Liver (tissue), 9 donors: ENCODE data around the gene BICDL1. TPM values are rescaled to one million over a fixed set of nuclear protein-coding genes. Genes with fewer than 3 reads are reported as not detected.
A peak's percentile ranks its signal among the peaks of the same experiment; 100 is the strongest.

Source experiments
- DNase-seq: peaks from one replicate; pipeline ENCODE4 v3.0.0-alpha.2; 2017; ENCODE audit warnings: low spot score
- H3K27ac ChIP-seq, 2 donors: one replicate each; pipeline ENCODE4 v1.7.0; 2013; ENCODE audit warnings: inconsistent platforms in 2 of 2, low read length in 2 of 2, control low read depth in 1 of 2, low read depth in 1 of 2, mild to moderate bottlenecking in 1 of 2
- H3K27me3 ChIP-seq, 4 donors: one replicate each; pipeline versions ENCODE4 v1.6.1 to v1.7.0; 2013; ENCODE audit warnings: low read length in 3 of 4, inconsistent platforms in 1 of 4, mild to moderate bottlenecking in 1 of 4, moderate library complexity in 1 of 4; ENCODE audit not compliant: control insufficient read depth in 4 of 4, insufficient read depth in 4 of 4
- H3K36me3 ChIP-seq, 4 donors: one replicate each; pipeline versions ENCODE4 v1.6.1 to v1.7.0; 2013; ENCODE audit warnings: low read length in 3 of 4, mild to moderate bottlenecking in 3 of 4, low read depth in 1 of 4, moderate library complexity in 1 of 4; ENCODE audit not compliant: control insufficient read depth in 4 of 4, insufficient read depth in 3 of 4
- H3K4me1 ChIP-seq, 4 donors: one replicate each; pipeline versions ENCODE4 v1.6.1 to v1.7.0; 2013; ENCODE audit warnings: low read length in 3 of 4, mild to moderate bottlenecking in 3 of 4, moderate library complexity in 1 of 4; ENCODE audit not compliant: control insufficient read depth in 4 of 4, insufficient read depth in 4 of 4
- H3K4me3 ChIP-seq, 3 donors: one replicate each; pipeline versions ENCODE4 v1.6.1 to v1.7.0; 2013; ENCODE audit warnings: low read length in 3 of 3, control low read depth in 1 of 3, low read depth in 1 of 3, mild to moderate bottlenecking in 1 of 3
- H3K9ac ChIP-seq, 2 donors: one replicate each; pipeline ENCODE4 v1.7.0; 2013; ENCODE audit warnings: low read length in 2 of 2, mild to moderate bottlenecking in 2 of 2, moderate library complexity in 2 of 2, control low read depth in 1 of 2, low read depth in 1 of 2
- H3K9me3 ChIP-seq, 4 donors: one replicate each; pipeline versions ENCODE4 v1.6.1 to v1.7.0; 2013; ENCODE audit warnings: low read length in 3 of 4; ENCODE audit not compliant: control insufficient read depth in 4 of 4
- CTCF ChIP-seq: fragments of 150-350 bp; IDR thresholded peaks from 2 replicates; pipeline ENCODE4 v1.5.1; 2017; ENCODE audit warnings: improper control_type of control experiment, low read depth, low read length; ENCODE audit not compliant: missing input control
- FOXA1 ChIP-seq: IDR thresholded peaks from 2 replicates; pipeline ENCODE4 v1.6.1; 2016; ENCODE audit warnings: antibody characterized with exemption
- FOXA2 ChIP-seq: IDR thresholded peaks from 2 replicates; pipeline ENCODE4 v1.6.1; 2016; ENCODE audit warnings: antibody characterized with exemption
- GABPA ChIP-seq, 2 donors: IDR thresholded peaks in 1 of 2; conservative IDR thresholded peaks in 1 of 2; 2 replicates each; pipeline ENCODE4 v1.6.1; 2016; ENCODE audit warnings: antibody characterized with exemption in 2 of 2, mild to moderate bottlenecking in 1 of 2, moderate library complexity in 1 of 2
- HNF4A ChIP-seq, 2 donors: conservative IDR thresholded peaks; 2 replicates each; pipeline ENCODE4 v1.6.1; 2016; ENCODE audit warnings: antibody characterized with exemption in 2 of 2, mild to moderate bottlenecking in 2 of 2
- REST ChIP-seq: IDR thresholded peaks from 2 replicates; pipeline ENCODE4 v1.6.1; 2016; ENCODE audit warnings: antibody characterized with exemption, mild to moderate bottlenecking
- RXRA ChIP-seq, 2 donors: IDR thresholded peaks; 2 replicates each; pipeline ENCODE4 v1.6.1; 2017 to 2018; ENCODE audit warnings: antibody characterized with exemption in 2 of 2, mild to moderate bottlenecking in 1 of 2
- SP1 ChIP-seq: IDR thresholded peaks from 2 replicates; pipeline ENCODE4 v1.6.1; 2018; ENCODE audit warnings: antibody characterized with exemption, mild to moderate bottlenecking
- TAF1 ChIP-seq: conservative IDR thresholded peaks from 2 replicates; pipeline ENCODE4 v1.6.1; 2016; ENCODE audit warnings: antibody characterized with exemption, mild to moderate bottlenecking
- YY1 ChIP-seq: IDR thresholded peaks from 2 replicates; pipeline ENCODE4 v1.6.1; 2016; ENCODE audit warnings: antibody characterized with exemption, mild to moderate bottlenecking
- WGBS: extraction: QIAGEN DNeasy Blood & Tissue Kit; methylation state at CpG from one replicate; pipeline ENCODE4 v1.1.7; 2013; 5-methylcytosine and 5-hydroxymethylcytosine counted together
- polyA plus RNA-seq, 2 donors: library from polyadenylated mRNA; stranded (reverse) in 1 of 2; unstranded in 1 of 2; fragments of 200-250 nt in 1 of 2; fragments of >200 nt in 1 of 2; fragmentation: Nextera tagmentation in 1 of 2; extraction: Ambion mirVana in 1 of 2; gene quantifications; one replicate each; pipeline versions ENCODE4 v1.2.1 to v1.2.3, GENCODE V29; 2013 to 2015
- total RNA-seq, 2 donors: library from RNA; depleted of rRNA; stranded (reverse); fragments of >200 nt; gene quantifications; one replicate each; pipeline ENCODE4 v1.2.3, GENCODE V29; 2014
- TF ChIP-seq, protein P1 (sequence below): IDR thresholded peaks from 2 replicates; pipeline ENCODE4 v1.6.1; 2016; ENCODE audit warnings: antibody characterized with exemption
- TF ChIP-seq, protein P2 (sequence below): IDR thresholded peaks from 2 replicates; pipeline ENCODE4 v1.6.1; 2016; ENCODE audit warnings: antibody characterized with exemption
- donor health status: healthy.
- donor health status: healthy.
- donor health status: healthy.
- donor health status: healthy.
- donor health status: healthy.

BICDL1 gene
- total and polyA plus RNA-seq, 4 donors: 0.65 to 3.8 (median 2.3) TPM

DNA sequence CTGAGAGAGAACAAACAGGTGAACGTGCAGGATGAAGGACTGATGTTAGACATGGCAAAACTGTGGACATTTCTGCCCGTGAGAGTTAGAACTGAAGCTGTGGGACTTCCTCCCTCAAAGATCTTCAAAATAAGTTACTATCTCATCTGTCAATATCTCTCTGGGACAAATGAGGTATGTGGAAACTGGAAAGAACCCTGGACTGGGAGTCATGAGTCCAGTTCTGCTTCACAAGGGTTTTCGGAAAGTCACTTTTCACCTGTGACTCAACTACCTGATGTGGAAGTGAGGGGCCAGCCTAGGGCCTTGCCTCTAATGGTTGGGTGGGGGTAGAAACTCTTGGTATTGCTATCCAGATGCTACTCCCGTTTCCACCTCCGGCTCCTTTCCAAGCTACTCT, 80.2 kb downstream of the BICDL1 start:
- no peak for DNase-seq
- Histone ChIP-seq H3K9ac (no peak overlapping the region), H3K27me3 (no peaks in the 10 kb centered on the region), H3K4me1 (peaks cover 0 to 12% (median 9%) of the 10 kb centered on the region in 4 donors), H3K9me3 (no peaks in the 10 kb centered on the region), H3K4me3 (no peak overlapping the region), H3K36me3 (no peaks in the 10 kb centered on the region), H3K27ac (no peak overlapping the region)
- WGBS: 66% methylated on average over 5 of the region's 5 CpGs
- TF ChIP-seq RXRA (IDR thresholded peaks at IDR 0.05): peak in 1 of 2 donors; percentile 18
- TF ChIP-seq SP1: peak; percentile 26
- no peak for TF ChIP-seq CTCF
- peak; percentile 68 to 83 for TF ChIP-seq HNF4A (conservative IDR thresholded peaks at IDR 0.05)
- no peak for TF ChIP-seq TAF1
- TF ChIP-seq REST: no peak

GRCh38 chr12:120071493-120072020, 82.5 kb downstream of the BICDL1 start:
- no peaks in the 10 kb centered on the region for H3K36me3 ChIP-seq
- 97% methylated on average over 6 of the region's 6 CpGs for WGBS
- no peak for DNase-seq
- H3K9ac ChIP-seq: no peak overlapping the region
- H3K27me3 ChIP-seq: no peaks in the 10 kb centered on the region
- H3K4me3 ChIP-seq: no peak overlapping the region
- H3K9me3 ChIP-seq: no peaks in the 10 kb centered on the region
- no peak overlapping the region for H3K27ac ChIP-seq
- TF ChIP-seq, protein P1, sequence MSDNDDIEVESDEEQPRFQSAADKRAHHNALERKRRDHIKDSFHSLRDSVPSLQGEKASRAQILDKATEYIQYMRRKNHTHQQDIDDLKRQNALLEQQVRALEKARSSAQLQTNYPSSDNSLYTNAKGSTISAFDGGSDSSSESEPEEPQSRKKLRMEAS: no peak
- TF ChIP-seq YY1 (no peak), RXRA (IDR thresholded peaks at IDR 0.05) (no peak), FOXA1 (no peak), GABPA (IDR thresholded peaks at IDR 0.05 in 1 of 2, conservative IDR thresholded peaks at IDR 0.05 in 1 of 2) (no peak), FOXA2 (no peak)
- peaks cover 0 to 3% (median 0%) of the 10 kb centered on the region in 4 donors for H3K4me1 ChIP-seq

- TF ChIP-seq REST: no peak
- TF ChIP-seq SP1: no peak
- no peak for TF ChIP-seq HNF4A (conservative IDR thresholded peaks at IDR 0.05)
- TF ChIP-seq, protein P1: no peak
- TF ChIP-seq RXRA (IDR thresholded peaks at IDR 0.05): no peak
- TF ChIP-seq YY1: no peak
- TF ChIP-seq, protein P2, sequence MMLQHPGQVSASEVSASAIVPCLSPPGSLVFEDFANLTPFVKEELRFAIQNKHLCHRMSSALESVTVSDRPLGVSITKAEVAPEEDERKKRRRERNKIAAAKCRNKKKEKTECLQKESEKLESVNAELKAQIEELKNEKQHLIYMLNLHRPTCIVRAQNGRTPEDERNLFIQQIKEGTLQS: no peak
- no peak overlapping the region for H3K9ac ChIP-seq
- H3K27ac ChIP-seq: no peak overlapping the region
- H3K36me3 ChIP-seq: no peaks in the 10 kb centered on the region
- whole genome bisulfite sequencing: 96% methylated on average over 18 of the region's 18 CpGs
- H3K4me1 ChIP-seq: peaks cover 0 to 3% (median 0%) of the 10 kb centered on the region in 4 donors
- no peaks in the 10 kb centered on the region for H3K9me3 ChIP-seq
- DNase-seq: no peak
- H3K4me3 ChIP-seq: no peak overlapping the region
- H3K27me3 ChIP-seq: no peaks in the 10 kb centered on the region
These were observed 83.6 kb downstream of the BICDL1 start for GRCh38 chr12:120072472-120073249.
